Effector memory CD4-positive, alpha-beta T cell (primary cell): ENCODE data around the gene TPO.
"Not testable (repeated sequence)": the region's sequence is repeated elsewhere in the genome, so short reads cannot be mapped to it uniquely, and the experiment has no call there.

Source experiments
- DNase-seq, 3 donors: peaks; one replicate each; pipeline ENCODE4 v3.0.0-alpha.2; 2020
- H3K27ac ChIP-seq: 2 replicates; pipeline ENCODE4 v1.7.0; 2013; ENCODE audit warnings: mild to moderate bottlenecking, low read length, moderate library complexity; ENCODE audit not compliant: insufficient read depth, poor library complexity, severe bottlenecking
- H3K27me3 ChIP-seq: replicated peaks from 2 replicates; pipeline ENCODE4 v1.7.0; 2013; ENCODE audit warnings: mild to moderate bottlenecking, low read length; ENCODE audit not compliant: insufficient read depth, control insufficient read depth, poor library complexity, severe bottlenecking
- H3K36me3 ChIP-seq: 2 replicates; pipeline ENCODE4 v1.7.0; 2013; ENCODE audit warnings: mild to moderate bottlenecking, low read length, moderate library complexity; ENCODE audit not compliant: control insufficient read depth, insufficient read depth
- H3K4me1 ChIP-seq: 2 replicates; pipeline ENCODE4 v1.7.0; 2013; ENCODE audit warnings: low read length, mild to moderate bottlenecking; ENCODE audit not compliant: control insufficient read depth, insufficient read depth, poor library complexity, severe bottlenecking
- H3K4me3 ChIP-seq: 2 replicates; pipeline ENCODE4 v1.7.0; 2013; ENCODE audit warnings: low read length, low read depth, mild to moderate bottlenecking; ENCODE audit not compliant: insufficient read depth, poor library complexity, severe bottlenecking
- H3K9me3 ChIP-seq: 2 replicates; pipeline ENCODE4 v1.7.0; 2013; ENCODE audit warnings: mild to moderate bottlenecking, low read length, moderate library complexity; ENCODE audit not compliant: control insufficient read depth

TPO gene

GRCh38 chr2:1378456-1379150 lies 34.7 kb upstream of the TPO start:
- Histone ChIP-seq H3K36me3 (no peaks in the 10 kb centered on the region), H3K27ac (no peak overlapping the region), H3K4me1 (no peaks in the 10 kb centered on the region), H3K9me3 (no peaks in the 10 kb centered on the region), H3K27me3 (no peaks in the 10 kb centered on the region), H3K4me3 (no peak overlapping the region)
- no peak for DNase-seq

DNA sequence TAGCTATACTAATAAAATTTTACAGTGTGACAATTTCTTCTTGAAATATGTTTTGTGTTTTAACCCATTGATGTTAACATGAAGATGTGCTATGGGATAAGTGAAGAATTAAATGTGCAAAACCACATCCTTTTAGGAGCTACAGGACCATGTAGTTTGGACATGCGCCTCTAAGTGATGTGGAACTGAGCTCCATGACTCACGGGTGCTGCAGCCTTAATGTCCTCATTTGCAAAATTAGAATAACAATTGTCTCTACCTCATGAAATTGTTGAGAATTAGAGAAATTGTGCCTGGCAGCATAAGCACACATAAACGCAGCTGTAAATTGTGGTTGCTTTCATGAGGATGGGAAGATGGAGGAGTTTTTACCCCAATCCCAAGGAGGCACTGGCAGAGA lies 31.6 kb upstream of the TPO start:
- Histone ChIP-seq H3K4me3 (no peak overlapping the region), H3K4me1 (no peaks in the 10 kb centered on the region), H3K27me3 (no peaks in the 10 kb centered on the region), H3K9me3 (no peaks in the 10 kb centered on the region), H3K27ac (no peak overlapping the region), H3K36me3 (no peaks in the 10 kb centered on the region)
- no peak for DNase-seq

GRCh38 chr2:1387954-1388725 lies 25.1 kb upstream of the TPO start:
- H3K36me3 ChIP-seq, DNase-seq, H3K4me3 ChIP-seq, H3K9me3 ChIP-seq, H3K27ac ChIP-seq, H3K27me3 ChIP-seq, H3K4me1 ChIP-seq: not testable (repeated sequence)

GRCh38 chr2:1390118-1390517 lies 23.1 kb upstream of the TPO start:
- not testable (repeated sequence) for H3K4me3 ChIP-seq, H3K4me1 ChIP-seq, H3K36me3 ChIP-seq, H3K27me3 ChIP-seq, H3K9me3 ChIP-seq, DNase-seq, H3K27ac ChIP-seq

- no peaks in the 10 kb centered on the region for H3K9me3 ChIP-seq
- DNase-seq = no peak
- H3K27ac ChIP-seq = no peak overlapping the region
- no peaks in the 10 kb centered on the region for H3K4me1 ChIP-seq
- H3K4me3 ChIP-seq = no peak overlapping the region
- H3K36me3 ChIP-seq = no peaks in the 10 kb centered on the region
- no peaks in the 10 kb centered on the region for H3K27me3 ChIP-seq
Observed at GRCh38 chr2:1393321-1393720, 19.9 kb upstream of the TPO start.

- H3K36me3 ChIP-seq = no peaks in the 10 kb centered on the region
- no peak overlapping the region for H3K4me3 ChIP-seq
- H3K27ac ChIP-seq = no peak overlapping the region
- no peaks in the 10 kb centered on the region for H3K9me3 ChIP-seq
- H3K27me3 ChIP-seq = no peaks in the 10 kb centered on the region
- DNase-seq = no peak
- no peaks in the 10 kb centered on the region for H3K4me1 ChIP-seq
Observed at GRCh38 chr2:1394709-1395408, 18.4 kb upstream of the TPO start.

GRCh38 chr2:1397350-1397749 lies 15.9 kb upstream of the TPO start:
- no peaks in the 10 kb centered on the region for H3K4me1 ChIP-seq
- H3K27ac ChIP-seq = no peak overlapping the region
- no peak overlapping the region for H3K4me3 ChIP-seq
- no peaks in the 10 kb centered on the region for H3K27me3 ChIP-seq
- no peaks in the 10 kb centered on the region for H3K36me3 ChIP-seq
- no peaks in the 10 kb centered on the region for H3K9me3 ChIP-seq
- DNase-seq = no peak

- Histone ChIP-seq H3K36me3 (no peaks in the 10 kb centered on the region), H3K27ac (no peak overlapping the region), H3K9me3 (no peaks in the 10 kb centered on the region), H3K27me3 (no peaks in the 10 kb centered on the region), H3K4me3 (no peak overlapping the region), H3K4me1 (no peaks in the 10 kb centered on the region)
- DNase-seq = no peak
Observed at GRCh38 chr2:1398191-1398590, 15.1 kb upstream of the TPO start.

GRCh38 chr2:1400943-1401735 lies 12.1 kb upstream of the TPO start:
- H3K9me3 ChIP-seq = no peaks in the 10 kb centered on the region
- H3K4me1 ChIP-seq = no peaks in the 10 kb centered on the region
- no peaks in the 10 kb centered on the region for H3K27me3 ChIP-seq
- no peak overlapping the region for H3K4me3 ChIP-seq
- H3K27ac ChIP-seq = no peak overlapping the region
- no peaks in the 10 kb centered on the region for H3K36me3 ChIP-seq
- no peak for DNase-seq
